Renal pelvis (tissue), 4 donors: ENCODE data around the gene CEP72. TPM values are rescaled to one million over a fixed set of nuclear protein-coding genes. Genes with fewer than 3 reads are reported as not detected.
"Not testable (repeated sequence)": the region's sequence is repeated elsewhere in the genome, so short reads cannot be mapped to it uniquely, and the experiment has no call there.

ENCODE experiments used
- DNase-seq: peaks from one replicate; pipeline ENCODE4 v3.0.0-alpha.2; 2013
- polyA plus RNA-seq, 3 donors: library from polyadenylated mRNA; unstranded; fragments of 120-200 nt; gene quantifications; one replicate each; pipeline ENCODE4 v1.2.1, GENCODE V29; 2013; ENCODE audit not compliant: insufficient read length in 3 of 3

CEP72 gene
- polyA plus RNA-seq, 3 donors, result 8.6 to 11.3 (median 10.3) TPM

DNA sequence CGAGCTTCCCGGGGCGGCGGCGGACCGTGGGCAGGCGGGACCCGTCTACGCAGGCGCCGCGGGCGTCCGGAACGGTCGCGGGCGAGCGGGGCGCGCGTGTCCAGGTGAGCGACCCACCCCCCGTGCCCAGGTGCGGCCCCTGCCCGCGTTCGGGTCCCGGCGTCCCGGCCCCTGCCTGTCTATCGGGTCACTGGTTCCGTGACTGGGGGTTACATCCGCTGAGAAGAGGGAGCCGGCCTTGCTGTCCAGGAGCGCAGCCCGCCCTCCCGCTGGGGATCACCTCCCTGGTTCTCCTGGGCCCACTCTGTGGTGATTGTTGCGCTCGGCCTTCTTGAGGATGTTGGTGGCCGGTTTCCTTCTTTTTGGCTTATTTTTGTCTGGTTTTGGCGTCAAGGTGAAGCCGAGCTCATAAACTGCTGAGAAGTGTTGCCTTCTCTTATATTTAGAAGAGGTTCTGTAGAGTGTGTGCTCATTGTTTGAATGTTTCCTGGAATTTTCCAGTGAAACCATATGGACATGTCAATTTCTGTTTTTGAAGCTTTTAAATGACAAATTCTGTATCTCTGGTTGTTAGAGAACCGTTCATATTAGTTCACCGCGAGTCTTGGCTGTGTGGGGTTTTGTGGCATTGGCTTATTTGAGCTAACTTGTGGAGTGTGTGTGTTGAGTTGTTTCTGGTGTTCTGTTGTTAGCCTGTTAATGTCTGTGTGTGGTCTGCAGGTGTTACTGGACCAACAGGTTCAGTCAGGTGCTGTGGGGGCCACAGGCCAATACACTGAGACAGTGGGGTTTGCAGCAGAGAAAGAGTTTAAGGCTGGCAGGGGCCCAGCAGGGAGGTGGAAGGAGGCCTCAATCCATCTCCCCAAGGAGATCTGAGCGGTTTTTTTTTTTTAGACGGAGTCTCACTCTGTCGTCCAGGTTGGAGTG is 621 bp downstream of the CEP72 start:
- no peak for DNase-seq

DNA sequence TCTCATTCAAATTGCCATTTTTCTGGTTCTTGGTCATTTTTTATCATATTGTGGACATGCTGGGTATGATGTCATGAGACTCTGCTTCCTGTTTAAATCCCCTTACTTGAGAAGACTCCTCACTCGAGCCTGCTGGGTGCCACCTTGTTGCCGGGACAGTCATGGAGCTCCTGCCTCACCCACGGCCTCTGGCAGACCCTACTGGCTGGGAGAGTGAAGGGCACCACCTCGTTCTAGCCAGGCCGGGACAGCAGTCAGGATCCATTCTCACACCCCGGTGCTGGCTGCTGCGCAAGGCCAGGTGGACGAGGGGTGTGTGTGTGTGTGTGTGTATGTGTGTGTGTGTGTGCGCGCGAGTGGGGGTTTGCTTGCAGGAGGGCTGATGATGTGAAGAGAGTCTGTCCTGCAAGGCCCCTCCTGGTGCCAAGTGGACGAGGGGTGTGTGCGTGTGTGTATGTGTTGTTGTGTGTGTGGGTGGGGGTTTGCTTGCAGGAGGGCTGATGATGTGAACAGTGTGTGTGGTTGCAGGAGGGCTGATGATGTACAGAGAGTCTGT is 4.4 kb downstream of the CEP72 start:
- DNase-seq, result no peak

DNA sequence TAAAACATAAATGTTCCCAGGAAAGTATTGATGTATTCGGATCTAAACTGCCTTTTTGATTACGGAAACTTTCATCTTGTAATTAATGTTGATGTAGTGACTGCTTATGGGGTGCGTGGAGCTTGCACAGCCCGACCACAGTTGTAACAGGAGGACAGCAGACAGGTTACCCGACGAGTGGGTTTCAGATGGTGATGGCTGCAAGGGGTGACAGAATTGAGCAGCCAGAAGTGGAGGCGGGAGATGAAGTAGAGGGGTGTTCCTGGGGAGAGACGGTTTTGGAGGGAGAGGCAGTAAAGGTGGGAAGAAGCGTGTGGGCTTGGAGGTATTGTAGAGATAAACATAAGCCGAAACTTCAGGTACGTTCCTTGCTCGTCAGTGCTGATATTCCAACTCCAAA is 5.8 kb downstream of the CEP72 start:
- no peak for DNase-seq

DNA sequence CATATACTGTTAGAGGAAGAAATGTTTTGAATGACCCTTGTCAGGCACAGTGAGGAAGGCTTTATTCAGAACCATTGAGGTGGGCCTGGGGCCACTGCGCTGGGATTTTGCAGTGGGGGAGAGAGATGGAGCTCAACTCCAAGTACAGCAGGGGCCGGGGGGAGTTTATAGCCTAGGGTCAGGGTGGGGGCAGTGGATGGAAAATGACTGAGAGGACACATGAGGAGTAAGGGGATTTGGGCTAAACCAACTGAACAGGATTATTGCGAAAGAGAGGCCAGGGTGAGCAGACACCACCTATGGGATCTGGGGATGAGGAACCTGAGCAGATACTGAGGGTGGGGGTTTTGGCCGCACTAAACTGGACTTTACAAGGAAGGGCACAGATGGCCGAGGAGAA is 6.3 kb downstream of the CEP72 start:
- DNase-seq, result no peak

DNA sequence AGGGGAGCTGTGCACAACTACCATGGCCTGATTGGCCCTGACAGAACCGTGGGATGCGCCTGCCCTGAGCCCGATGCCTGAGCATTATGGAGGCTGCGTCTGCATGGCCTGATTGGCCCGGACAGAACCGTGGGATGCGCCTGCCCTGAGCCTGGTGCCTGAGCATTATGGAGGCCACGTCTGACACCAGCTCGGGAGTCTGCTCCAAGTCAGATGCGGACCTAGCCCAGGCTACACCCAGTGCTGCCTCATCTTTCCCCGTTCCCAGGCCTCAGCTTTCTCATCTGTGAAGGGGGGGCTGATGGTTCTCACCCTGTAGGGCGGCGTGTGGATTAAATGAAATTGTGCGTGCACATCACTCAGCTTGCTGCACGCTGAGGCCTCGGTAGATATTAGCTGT is 7.3 kb downstream of the CEP72 start:
- no peak for DNase-seq

DNA sequence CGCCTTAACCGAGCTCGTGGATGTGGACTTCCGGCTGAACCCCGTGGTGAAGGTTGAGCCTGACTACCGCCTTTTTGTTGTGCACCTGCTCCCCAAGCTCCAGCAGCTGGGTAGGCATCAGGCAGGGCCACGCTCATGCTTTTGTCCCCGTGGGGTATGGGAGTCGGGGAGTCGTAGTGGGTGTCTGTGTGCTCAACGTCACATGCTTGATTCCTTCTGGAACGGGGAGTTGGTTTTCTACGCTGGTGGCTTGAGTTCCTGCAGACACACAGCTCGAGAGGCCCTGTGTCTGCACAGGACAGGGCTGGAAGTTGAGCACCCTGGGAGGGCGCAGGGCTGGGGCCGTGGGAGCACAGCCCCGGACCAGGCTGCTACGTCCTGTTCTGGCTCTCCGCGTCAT is 8.0 kb downstream of the CEP72 start:
- DNase-seq, result no peak

DNA sequence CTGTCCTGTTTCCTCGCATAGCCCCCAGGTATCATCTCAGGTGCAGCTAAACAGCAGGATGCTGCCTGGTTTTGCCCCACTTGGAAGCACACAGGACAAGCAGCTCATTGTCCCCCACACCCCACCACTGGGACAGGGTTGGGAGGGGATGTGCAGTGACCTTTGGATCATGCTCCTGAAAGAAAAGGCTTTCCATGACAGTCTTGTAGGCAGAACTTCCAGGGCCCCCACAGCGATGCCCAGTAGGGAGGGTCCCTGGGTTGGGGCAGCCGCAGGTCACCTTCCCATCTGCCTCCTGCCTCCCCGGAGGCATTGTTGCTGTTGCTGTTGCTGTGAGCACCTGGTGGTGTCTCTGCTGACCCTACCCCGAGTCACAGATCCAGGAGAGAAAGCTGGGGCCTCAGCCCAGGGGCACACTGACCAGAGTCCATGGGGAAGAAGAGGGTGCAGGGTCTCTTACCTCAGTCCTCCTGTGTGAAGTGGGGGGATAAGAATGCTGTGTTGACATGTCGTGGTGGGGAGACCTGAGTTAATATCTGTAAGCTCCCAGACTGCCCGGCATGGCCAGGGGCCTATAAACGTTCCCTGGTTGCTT is 8.5 kb downstream of the CEP72 start:
- DNase-seq, result no peak

DNA sequence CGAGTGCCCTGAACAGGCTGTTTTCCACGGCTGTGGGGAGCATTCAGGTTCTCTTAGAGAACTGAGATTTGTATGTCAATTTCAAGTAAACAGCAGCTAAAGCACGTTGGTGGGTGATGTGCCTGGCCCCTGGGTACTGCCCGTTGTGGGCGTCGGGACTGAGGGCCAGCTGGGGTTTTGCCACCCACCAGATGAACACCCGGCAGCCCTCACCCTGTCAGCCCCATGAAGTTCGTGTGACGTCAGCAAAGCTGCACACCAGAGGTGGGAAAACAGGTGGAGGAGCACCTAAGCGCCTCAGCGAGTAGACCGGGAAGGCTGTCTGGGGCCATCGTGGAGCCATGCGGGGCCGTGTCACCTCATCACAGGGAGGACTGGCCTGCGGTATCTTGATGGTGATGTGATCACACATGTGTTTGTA is 9.2 kb downstream of the CEP72 start:
- no peak for DNase-seq

DNA sequence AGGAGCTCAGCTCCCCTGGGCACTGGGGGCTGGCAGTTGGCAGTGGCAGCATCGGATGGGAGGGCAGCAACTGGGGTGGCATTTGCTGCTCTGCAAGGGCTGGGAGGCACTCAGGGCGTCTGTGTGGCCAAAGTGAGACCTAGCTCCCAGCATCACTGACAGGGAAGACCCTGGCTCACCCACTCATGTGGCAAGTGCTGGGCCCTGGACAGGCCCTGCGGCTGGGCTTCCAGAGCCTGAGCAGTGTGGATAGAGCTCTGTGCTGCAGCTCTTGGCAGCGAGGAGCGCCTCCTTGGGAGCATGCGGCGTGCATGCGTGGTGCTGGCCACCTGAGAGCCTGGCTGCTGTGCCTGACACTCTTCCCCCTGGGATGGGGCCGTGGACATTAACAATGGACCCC is 10.2 kb downstream of the CEP72 start:
- no peak for DNase-seq

DNA sequence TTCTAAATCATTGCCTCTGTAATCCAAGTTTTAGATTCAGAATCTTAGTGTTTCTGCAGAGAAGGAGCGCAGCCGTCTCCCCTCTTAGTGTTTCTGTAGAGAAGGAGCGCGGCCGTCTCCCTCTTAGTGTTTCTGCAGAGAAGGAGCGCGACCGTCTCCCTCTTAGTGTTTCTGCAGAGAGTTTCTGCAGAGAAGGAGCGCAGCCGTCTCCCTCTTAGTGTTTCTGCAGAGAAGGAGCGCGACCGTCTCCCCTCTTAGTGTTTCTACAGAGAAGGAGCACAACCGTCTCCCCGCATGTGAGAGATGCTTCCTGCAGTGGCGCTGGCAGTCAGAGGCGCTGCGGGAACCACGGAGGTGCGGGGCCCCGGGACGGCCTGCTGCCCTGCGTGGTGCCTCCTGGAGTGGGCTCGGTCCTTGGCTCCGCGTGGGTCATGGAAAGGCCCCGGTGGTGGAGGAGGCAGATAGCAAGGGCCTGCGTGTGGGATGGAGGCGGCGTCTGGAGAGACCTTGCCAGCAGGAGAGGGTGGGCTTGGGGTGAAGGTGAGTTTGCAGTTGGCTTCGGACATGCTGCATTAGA is 10.9 kb downstream of the CEP72 start:
- DNase-seq, result no peak

DNA sequence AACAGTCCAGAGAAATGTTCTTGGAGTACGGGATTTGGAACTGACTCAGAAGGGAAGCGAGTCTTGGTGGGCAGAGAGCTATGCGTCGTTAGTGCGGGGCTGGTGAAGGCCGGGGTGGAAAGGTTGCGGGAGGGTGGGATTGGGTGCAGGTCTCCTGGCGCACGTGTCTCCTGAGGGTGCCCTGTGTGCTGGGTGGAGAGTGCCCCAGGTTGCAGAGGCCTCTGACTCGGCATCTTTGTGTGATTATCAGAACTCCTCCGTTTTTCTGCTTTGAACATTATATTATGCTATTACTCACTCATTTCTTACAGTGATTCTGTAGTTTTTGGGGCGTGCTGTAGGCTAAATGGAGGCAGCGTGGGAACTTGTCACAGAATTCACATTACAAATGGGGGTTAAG is 11.4 kb downstream of the CEP72 start:
- no peak for DNase-seq

DNA sequence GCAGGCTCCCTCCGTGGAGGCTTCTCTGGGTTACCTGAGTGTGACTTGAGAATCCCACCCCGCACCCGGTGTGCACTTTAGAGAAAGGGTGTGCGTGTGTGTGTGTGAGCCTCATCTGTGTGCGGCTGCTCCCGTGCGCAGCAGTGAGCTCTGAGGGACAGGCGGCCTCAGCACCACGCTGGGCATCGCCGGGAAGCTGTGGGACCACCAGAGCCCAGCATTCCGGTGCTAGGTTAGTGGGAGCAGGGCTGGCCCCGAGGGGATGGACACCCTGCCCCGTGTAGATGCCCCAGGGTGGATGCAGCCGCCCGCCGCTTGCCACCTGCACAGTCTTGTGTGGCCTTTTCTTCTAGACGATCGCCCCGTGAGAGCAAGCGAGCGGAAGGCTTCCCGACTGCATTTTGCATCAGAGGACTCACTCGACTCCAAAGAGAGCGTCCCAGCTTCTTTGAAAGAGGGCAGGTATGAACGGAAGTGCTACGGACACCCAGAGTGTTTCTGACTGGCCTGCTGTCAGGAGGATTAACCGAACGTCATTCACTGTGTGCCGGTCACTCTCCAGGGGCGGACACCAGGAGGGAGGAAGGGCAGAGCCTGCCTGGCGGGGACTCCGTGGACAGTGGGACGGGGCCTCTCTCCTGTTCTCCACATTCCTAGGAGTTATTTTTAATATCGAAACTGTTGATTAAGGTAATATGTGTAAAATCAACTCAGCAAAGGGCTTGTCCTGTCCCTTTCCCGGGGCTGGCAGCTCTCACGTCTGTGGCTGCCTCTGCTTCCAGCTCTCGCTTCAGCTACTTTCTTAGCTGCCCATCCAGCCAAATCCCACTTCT is 12.2 kb downstream of the CEP72 start:
- no peak for DNase-seq

DNA sequence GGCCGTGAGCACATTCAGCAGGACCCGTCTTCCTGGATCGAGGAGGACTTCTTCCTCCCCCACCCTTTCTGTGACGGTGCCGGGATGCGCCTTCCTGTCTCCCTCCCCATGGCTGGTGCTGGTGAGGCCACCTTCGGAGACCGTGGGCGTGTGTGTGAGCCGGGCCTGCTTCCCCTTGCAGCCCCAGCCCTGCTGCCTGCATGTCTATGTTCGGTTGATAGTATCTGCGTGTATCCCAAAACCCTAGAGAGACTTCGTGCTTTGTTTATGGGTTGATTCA is 12.8 kb downstream of the CEP72 start:
- DNase-seq, result no peak

DNA sequence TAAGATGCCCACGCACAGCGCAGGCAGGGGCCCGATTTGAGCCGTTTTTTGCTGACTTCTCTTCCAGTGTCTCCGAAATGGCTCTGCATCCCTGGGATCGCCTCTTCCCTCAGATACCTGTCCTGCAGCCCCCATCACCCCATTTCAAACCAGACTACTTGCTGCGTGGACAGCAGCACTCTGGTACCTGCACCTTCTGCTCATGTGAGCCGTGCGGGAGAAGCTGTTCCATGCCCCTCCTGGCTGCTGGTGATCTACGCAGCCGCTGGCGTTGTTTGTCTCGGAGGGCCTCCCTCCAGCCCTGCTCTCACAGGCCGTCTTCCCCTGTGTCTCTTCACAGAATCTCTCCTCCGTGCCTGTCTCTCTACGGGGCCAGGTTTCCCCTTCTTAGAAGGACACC is 13.4 kb downstream of the CEP72 start:
- DNase-seq, result no peak

DNA sequence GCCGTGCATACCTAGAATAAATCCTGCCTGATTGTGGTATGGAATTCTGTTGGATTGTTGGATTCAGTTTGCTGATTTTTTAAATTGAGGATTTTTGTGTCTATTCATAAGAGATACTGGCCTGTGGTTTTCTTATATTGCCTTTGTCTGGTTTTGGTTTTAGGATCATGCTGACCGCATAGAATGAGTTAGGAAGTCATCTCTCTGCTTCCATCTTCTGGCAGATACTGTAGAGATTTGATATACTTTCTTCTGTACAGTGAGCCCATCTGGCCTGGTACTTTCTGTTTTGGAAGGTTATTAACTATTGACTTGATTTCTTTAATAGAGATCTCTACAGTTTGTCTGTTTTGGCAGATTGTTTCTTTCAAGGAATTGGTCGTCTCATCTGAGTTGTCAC is 14.7 kb downstream of the CEP72 start:
- no peak for DNase-seq

DNA sequence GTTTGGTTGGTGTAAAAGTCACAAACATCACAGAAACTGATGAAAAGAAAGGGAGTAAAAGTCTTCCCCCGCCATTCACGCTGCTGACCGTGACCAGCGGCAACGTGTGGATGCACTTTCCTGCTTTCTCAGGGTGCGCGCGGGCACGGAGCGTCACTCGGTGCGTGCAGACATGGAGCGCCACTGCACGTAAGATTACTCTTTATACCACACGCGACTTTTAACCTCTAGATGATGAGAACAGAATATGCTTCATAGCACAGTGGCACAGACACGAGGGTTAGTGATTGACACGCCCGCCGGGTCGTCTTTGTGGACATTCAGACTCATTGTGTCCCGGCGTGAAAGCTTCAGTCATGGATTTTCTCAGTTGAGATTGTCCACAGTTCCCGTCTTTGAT is 15.7 kb downstream of the CEP72 start:
- DNase-seq, result no peak

DNA sequence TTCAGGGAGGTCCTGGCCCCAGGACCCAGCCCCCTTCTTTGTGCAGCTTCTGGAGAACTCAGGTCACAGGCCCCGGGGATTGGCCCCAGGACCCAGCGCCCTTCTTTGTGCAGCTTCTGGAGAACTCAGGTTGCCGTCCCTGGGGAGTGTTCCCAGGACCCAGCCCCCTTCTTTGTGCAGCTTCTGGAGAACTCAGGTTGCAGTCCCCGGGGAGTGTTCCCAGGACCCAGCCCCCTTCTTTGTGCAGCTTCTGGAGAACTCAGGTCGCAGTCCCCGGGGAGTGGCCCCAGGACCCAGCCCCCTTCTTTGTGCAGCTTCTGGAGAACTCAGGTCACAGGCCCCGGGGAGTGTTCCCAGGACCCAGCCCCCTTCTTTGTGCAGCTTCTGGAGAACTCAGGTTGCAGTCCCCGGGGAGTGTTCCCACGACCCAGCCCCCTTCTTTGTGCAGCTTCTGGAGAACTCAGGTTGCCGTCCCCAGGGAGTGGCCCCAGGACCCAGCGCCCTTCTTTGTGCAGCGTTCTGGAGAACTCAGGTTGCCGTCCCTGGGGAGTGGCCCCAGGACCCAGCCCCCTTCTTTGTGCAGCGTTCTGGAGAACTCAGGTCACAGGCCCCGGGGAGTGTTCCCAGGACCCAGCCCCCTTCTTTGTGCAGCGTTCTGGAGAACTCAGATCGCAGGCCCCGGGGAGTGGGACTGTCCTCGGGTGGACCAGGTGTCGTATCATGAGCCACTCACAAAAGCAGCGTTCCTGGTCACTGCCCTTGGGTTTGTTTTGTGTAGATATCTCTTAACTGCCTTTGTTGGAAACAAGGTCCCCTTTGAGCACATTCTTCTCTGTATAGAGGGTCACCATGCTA is 16.4 kb downstream of the CEP72 start:
- not testable (repeated sequence) for DNase-seq

DNA sequence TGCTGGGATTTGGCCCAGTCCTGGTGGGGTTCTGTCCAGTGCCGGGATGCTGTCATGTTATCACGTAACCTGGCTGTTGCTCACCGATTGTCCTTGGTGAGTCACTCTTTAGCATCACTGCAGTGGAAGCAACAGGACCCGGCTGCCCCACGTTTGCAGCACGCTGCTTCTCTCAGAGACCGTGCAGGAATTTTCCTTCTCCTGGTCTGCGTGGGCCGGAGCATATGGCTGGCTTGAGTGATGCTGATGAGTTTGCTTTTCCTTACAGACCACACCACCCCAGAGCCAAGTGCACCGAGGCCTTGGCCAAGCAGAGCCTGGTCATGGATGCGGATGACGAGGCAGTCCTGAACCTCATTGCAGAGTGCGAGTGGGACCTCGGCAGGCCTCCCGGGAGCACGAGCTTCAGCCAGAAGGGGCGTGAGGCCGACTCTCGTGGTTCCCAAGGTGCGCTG is 21.4 kb downstream of the CEP72 start:
- no peak for DNase-seq

DNA sequence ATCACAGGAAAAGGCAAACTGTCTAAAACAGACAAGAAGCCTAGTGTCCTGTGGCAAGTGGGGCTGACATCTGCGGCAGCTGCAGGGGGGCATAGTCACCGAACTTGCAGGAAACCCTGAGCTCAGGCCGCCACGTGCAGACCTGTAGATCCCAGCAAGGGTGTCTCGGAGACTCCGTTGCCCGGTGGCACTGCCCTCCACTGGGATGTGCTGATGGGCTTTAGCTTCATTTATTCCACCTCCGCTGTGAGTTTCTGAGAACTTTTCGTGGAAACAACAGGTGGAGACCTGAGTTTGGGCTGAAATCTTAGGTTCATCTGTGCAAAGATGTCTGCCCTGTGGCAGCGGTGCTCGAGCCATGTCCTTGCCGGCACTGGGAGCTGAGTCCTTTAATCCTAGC is 22.1 kb downstream of the CEP72 start:
- DNase-seq, result no peak

DNA sequence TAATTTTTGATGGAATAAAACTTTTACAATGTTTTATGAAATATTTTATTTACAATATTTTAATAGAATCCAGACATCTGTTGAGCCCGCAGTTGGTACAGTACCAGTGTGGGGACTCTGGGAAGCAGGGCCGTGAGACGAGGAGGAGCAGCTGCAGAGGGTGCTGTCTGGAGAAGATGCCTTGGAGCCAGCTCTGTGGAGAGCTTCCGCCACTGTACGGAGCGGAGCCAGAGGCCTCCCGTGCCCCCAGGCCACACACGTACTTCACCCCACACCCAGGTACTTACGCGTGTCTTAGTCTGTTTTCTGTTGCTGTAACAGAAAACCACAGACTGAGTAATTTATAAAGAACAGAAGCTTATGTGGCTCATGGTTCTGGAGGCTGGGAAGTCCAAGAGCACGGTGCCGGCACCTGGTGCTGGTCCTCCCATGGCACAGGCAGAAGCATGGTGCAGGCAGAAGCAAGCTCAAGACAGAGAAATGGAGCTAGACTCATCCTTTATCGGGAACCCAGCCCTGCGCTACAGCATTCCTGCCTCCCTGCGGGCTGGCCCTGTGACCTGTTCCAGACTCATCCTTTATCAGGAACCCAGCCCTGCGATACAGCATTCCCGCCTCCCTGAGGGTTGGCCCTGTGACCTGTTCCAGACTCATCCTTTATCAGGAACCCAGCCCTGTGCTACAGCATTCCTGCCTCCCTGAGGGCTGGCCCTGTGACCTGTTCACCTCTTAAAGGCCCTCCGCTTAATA is 23.3 kb downstream of the CEP72 start:
- DNase-seq, result no peak
